ENCODE measurements around the gene SPACA7. TPM values are rescaled to one million over a fixed set of nuclear protein-coding genes. Genes with fewer than 3 reads are reported as not detected.

The SPACA7 gene
- total and polyA plus RNA-seq, 4 donors: not detected

GRCh38 chr13:112335135-112335534 is 41.0 kb upstream of the SPACA7 start:
- no peak for DNase-seq (ENCODE audit: low spot score)
- Histone ChIP-seq H3K9me3 (ENCODE audit: control insufficient read depth in 4 of 4, low read length in 3 of 4) (no peaks in the 10 kb centered on the region), H3K9ac (ENCODE audit: low read depth in 1 of 2, low read length in 2 of 2) (no peak overlapping the region), H3K27me3 (ENCODE audit: control insufficient read depth in 4 of 4, insufficient read depth in 4 of 4, low read length in 3 of 4) (no peaks in the 10 kb centered on the region), H3K27ac (ENCODE audit: low read depth in 1 of 2, low read length in 2 of 2) (no peak overlapping the region), H3K4me3 (ENCODE audit: low read depth in 1 of 3, low read length in 3 of 3) (no peak overlapping the region), H3K4me1 (ENCODE audit: control insufficient read depth in 4 of 4, insufficient read depth in 4 of 4, low read length in 3 of 4) (peaks cover 2 to 8% (median 5%) of the 10 kb centered on the region in 4 donors), H3K36me3 (ENCODE audit: control insufficient read depth in 4 of 4, insufficient read depth in 3 of 4, low read depth in 1 of 4, low read length in 3 of 4) (no peaks in the 10 kb centered on the region)
- 71% methylated on average over 9 of the region's 9 CpGs for WGBS
- TF ChIP-seq EGR1 (IDR thresholded peaks at IDR 0.05; ENCODE audit: low read depth in 2 of 2): no peak
- TF ChIP-seq YY1 (IDR thresholded peaks at IDR 0.05): no peak
- TF ChIP-seq, protein P1, sequence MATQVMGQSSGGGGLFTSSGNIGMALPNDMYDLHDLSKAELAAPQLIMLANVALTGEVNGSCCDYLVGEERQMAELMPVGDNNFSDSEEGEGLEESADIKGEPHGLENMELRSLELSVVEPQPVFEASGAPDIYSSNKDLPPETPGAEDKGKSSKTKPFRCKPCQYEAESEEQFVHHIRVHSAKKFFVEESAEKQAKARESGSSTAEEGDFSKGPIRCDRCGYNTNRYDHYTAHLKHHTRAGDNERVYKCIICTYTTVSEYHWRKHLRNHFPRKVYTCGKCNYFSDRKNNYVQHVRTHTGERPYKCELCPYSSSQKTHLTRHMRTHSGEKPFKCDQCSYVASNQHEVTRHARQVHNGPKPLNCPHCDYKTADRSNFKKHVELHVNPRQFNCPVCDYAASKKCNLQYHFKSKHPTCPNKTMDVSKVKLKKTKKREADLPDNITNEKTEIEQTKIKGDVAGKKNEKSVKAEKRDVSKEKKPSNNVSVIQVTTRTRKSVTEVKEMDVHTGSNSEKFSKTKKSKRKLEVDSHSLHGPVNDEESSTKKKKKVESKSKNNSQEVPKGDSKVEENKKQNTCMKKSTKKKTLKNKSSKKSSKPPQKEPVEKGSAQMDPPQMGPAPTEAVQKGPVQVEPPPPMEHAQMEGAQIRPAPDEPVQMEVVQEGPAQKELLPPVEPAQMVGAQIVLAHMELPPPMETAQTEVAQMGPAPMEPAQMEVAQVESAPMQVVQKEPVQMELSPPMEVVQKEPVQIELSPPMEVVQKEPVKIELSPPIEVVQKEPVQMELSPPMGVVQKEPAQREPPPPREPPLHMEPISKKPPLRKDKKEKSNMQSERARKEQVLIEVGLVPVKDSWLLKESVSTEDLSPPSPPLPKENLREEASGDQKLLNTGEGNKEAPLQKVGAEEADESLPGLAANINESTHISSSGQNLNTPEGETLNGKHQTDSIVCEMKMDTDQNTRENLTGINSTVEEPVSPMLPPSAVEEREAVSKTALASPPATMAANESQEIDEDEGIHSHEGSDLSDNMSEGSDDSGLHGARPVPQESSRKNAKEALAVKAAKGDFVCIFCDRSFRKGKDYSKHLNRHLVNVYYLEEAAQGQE (IDR thresholded peaks at IDR 0.05): no peak
- TF ChIP-seq FOXA1 (IDR thresholded peaks at IDR 0.05): no peak
- no peak for TF ChIP-seq CTCF (IDR thresholded peaks at IDR 0.05; ENCODE audit: low read depth, low read length, missing input control)
- TF ChIP-seq, protein P2, sequence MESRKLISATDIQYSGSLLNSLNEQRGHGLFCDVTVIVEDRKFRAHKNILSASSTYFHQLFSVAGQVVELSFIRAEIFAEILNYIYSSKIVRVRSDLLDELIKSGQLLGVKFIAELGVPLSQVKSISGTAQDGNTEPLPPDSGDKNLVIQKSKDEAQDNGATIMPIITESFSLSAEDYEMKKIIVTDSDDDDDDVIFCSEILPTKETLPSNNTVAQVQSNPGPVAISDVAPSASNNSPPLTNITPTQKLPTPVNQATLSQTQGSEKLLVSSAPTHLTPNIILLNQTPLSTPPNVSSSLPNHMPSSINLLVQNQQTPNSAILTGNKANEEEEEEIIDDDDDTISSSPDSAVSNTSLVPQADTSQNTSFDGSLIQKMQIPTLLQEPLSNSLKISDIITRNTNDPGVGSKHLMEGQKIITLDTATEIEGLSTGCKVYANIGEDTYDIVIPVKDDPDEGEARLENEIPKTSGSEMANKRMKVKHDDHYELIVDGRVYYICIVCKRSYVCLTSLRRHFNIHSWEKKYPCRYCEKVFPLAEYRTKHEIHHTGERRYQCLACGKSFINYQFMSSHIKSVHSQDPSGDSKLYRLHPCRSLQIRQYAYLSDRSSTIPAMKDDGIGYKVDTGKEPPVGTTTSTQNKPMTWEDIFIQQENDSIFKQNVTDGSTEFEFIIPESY (IDR thresholded peaks at IDR 0.05): no peak
- peak; percentile 33 to 67 for TF ChIP-seq RAD21 (IDR thresholded peaks at IDR 0.05)
- TF ChIP-seq JUND (IDR thresholded peaks at IDR 0.05): no peak
- no peak for TF ChIP-seq NR2F2 (IDR thresholded peaks at IDR 0.05)

GRCh38 chr13:112341446-112341845 is 34.7 kb upstream of the SPACA7 start:
- no peaks in the 10 kb centered on the region for H3K4me1 ChIP-seq (ENCODE audit: control insufficient read depth in 4 of 4, insufficient read depth in 4 of 4, low read length in 3 of 4)
- H3K9me3 ChIP-seq (ENCODE audit: control insufficient read depth in 4 of 4, low read length in 3 of 4): no peaks in the 10 kb centered on the region
- no peak for DNase-seq (ENCODE audit: low spot score)
- no peak overlapping the region for H3K27ac ChIP-seq (ENCODE audit: low read depth in 1 of 2, low read length in 2 of 2)
- no peaks in the 10 kb centered on the region for H3K36me3 ChIP-seq (ENCODE audit: control insufficient read depth in 4 of 4, insufficient read depth in 3 of 4, low read depth in 1 of 4, low read length in 3 of 4)
- H3K9ac ChIP-seq (ENCODE audit: low read depth in 1 of 2, low read length in 2 of 2): no peak overlapping the region
- TF ChIP-seq SP1 (IDR thresholded peaks at IDR 0.05) (no peak), NR2F2 (IDR thresholded peaks at IDR 0.05) (no peak), YY1 (IDR thresholded peaks at IDR 0.05) (no peak), RAD21 (IDR thresholded peaks at IDR 0.05) (no peak)
- TF ChIP-seq, protein P1 (IDR thresholded peaks at IDR 0.05): no peak
- H3K27me3 ChIP-seq (ENCODE audit: control insufficient read depth in 4 of 4, insufficient read depth in 4 of 4, low read length in 3 of 4): peaks cover 0 to 3% (median 0%) of the 10 kb centered on the region in 4 donors
- H3K4me3 ChIP-seq (ENCODE audit: low read depth in 1 of 3, low read length in 3 of 3): no peak overlapping the region
- 63% methylated on average over 3 of the region's 3 CpGs for WGBS
